ENCODE results near the gene FHOD3. TPM values are rescaled to one million over a fixed set of nuclear protein-coding genes. Genes with fewer than 3 reads are reported as not detected.

FHOD3 gene
- total and polyA plus RNA-seq, 2 of the 4 experiments (the other 2 are of a cell fraction): 14.6 to 16.0 TPM

DNA sequence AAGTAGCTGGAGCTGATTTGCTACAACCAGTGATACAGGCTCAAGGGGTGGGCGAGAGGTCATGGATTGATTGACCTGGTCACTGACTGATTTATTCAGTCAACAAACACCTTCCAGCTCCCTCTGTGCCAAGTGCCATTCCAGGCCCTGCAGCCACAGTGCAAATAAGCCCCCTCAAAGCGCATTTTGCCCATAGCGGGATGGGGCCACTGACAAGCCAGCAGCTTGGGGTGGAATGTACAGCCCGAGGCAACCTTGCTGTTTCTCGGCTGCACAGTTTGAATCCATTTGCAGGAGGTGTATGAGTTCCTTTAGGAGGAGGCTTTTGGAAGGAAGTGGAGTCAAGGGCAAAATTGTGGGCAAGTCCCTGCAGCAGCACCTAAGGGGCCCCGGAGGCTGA is 296.1 kb downstream of the FHOD3 start:
- no peak overlapping the region for H2BK120ac ChIP-seq (ENCODE audit: low read depth, low read length)
- intact Hi-C loops (cut with micrococcal nuclease) (no loop called here), in situ Hi-C loops (cut with MboI; ENCODE audit: low sequenced_read_pairs) (no loop called here), dilution Hi-C loops (cut with HindIII; ENCODE audit: low sequenced_read_pairs, unreplicated experiment) (no loop called here)
- H2AK9ac ChIP-seq (replicated peaks; ENCODE audit: low read depth, low read length, poor library complexity): no peak overlapping the region
- H3K79me1 ChIP-seq (ENCODE audit: low read depth in 1 of 2, low read length in 2 of 2): no peaks in the 10 kb centered on the region
- 86% methylated on average over 1 of the region's 6 CpGs; no CpG with 5 or more reads in 1 of the 2 experiments for WGBS, 2 experiments (ENCODE audit: extremely low coverage in 2 of 2, insufficient read length in 1 of 2)
- H2AFZ ChIP-seq (replicated peaks; ENCODE audit: low read length, poor library complexity): no peak overlapping the region
- no TSS peak for BruUV-seq (replicated peaks)
- no peak overlapping the region for H4K91ac ChIP-seq (ENCODE audit: insufficient read depth, low read depth, low read length)
- no peak overlapping the region for H3K4me3 ChIP-seq (ENCODE audit: insufficient read depth, low read depth, low read length)
- H3K27me3 ChIP-seq (ENCODE audit: control insufficient read depth, insufficient read depth, low read length): no peaks in the 10 kb centered on the region
- H3K36me3 ChIP-seq (ENCODE audit: control insufficient read depth, insufficient read depth, low read length): no peaks in the 10 kb centered on the region
- no peak overlapping the region for H3K14ac ChIP-seq (replicated peaks; ENCODE audit: low read depth, low read length)
- H2BK15ac ChIP-seq (ENCODE audit: low read depth, low read length): no peak overlapping the region
- H3K9ac ChIP-seq (ENCODE audit: low read depth, low read length): no peak overlapping the region
- DNase-seq: no peak
- H2AK5ac ChIP-seq (ENCODE audit: low read depth, low read length): no peak overlapping the region
- H3K9me3 ChIP-seq (ENCODE audit: control insufficient read depth, insufficient read depth, low read length): no peaks in the 10 kb centered on the region
- no peak overlapping the region for H4K8ac ChIP-seq (ENCODE audit: low read depth in 2 of 2, low read length in 2 of 2)
- H3K4me2 ChIP-seq (ENCODE audit: low read depth, low read length): no peak overlapping the region
- TF ChIP-seq MAFK (IDR thresholded peaks at IDR 0.05; ENCODE audit: low read depth, low read length) (no peak), RFX5 (IDR thresholded peaks at IDR 0.05; ENCODE audit: low read depth, low read length) (no peak)
- H3K9me1 ChIP-seq (ENCODE audit: insufficient read depth, low read length): peaks cover 11% of the 10 kb centered on the region
- H3K18ac ChIP-seq (ENCODE audit: low read depth, low read length): no peak overlapping the region
- H3K4me1 ChIP-seq (ENCODE audit: control insufficient read depth, insufficient read depth, low read length): peaks cover 6% of the 10 kb centered on the region
- no peaks in the 10 kb centered on the region for H4K20me1 ChIP-seq (ENCODE audit: insufficient read depth, low read length)
- ChIA-PET CTCF (no interaction called here), POLR2A (ENCODE audit: unreplicated experiment) (no interaction called here)
- no peak for ATAC-seq (ENCODE audit: low read depth)
- H4K5ac ChIP-seq (ENCODE audit: low read depth, low read length): no peak overlapping the region
- H3K23ac ChIP-seq (ENCODE audit: low read depth, low read length): no peak overlapping the region
- no peak overlapping the region for H3K27ac ChIP-seq (ENCODE audit: insufficient read depth, low read length)
- no peak overlapping the region for H3K4ac ChIP-seq (ENCODE audit: low read depth, low read length)
- H2BK20ac ChIP-seq (ENCODE audit: low read depth, low read length): no peak overlapping the region
- H3K56ac ChIP-seq (ENCODE audit: extremely low read depth, insufficient read depth, low read length): no peak overlapping the region
- no peak overlapping the region for H2BK5ac ChIP-seq (ENCODE audit: low read depth, low read length, poor library complexity, severe bottlenecking)

All from IMR-90 (cell line).